ENCODE measurements around the gene PAK3.

PAK3 gene

GRCh38 chrX:111199505-111199904 is 103.5 kb downstream of the PAK3 start:
- H3K27ac ChIP-seq = no peak overlapping the region
- no peaks in the 10 kb centered on the region for H3K79me2 ChIP-seq (ENCODE audit: insufficient read depth, low read depth)
- no peak for TF ChIP-seq CTCF (conservative IDR thresholded peaks at IDR 0.05; ENCODE audit: low read depth, low read length)
- H3K9ac ChIP-seq = no peak overlapping the region
- no peaks in the 10 kb centered on the region for H3K36me3 ChIP-seq (ENCODE audit: insufficient read depth)
- H3K4me2 ChIP-seq = no peak overlapping the region
- no peak overlapping the region for H2AFZ ChIP-seq (ENCODE audit: low read depth)
- H3K4me3 ChIP-seq (IDR thresholded peaks at IDR 0.05; ENCODE audit: insufficient read depth, low read depth, low read length) = no peak overlapping the region
- H3K27me3 ChIP-seq (ENCODE audit: insufficient read depth, low read depth) = no peaks in the 10 kb centered on the region
- no peaks in the 10 kb centered on the region for H4K20me1 ChIP-seq (ENCODE audit: insufficient read depth)
- H3K4me1 ChIP-seq (ENCODE audit: low read depth, poor library complexity, severe bottlenecking) = no peaks in the 10 kb centered on the region

- Histone ChIP-seq H3K27me3 (ENCODE audit: insufficient read depth, low read depth) (no peaks in the 10 kb centered on the region), H3K79me2 (ENCODE audit: insufficient read depth, low read depth) (no peaks in the 10 kb centered on the region), H4K20me1 (ENCODE audit: insufficient read depth) (no peaks in the 10 kb centered on the region), H3K4me2 (no peak overlapping the region), H2AFZ (ENCODE audit: low read depth) (no peak overlapping the region), H3K4me1 (ENCODE audit: low read depth, poor library complexity, severe bottlenecking) (no peaks in the 10 kb centered on the region), H3K36me3 (ENCODE audit: insufficient read depth) (no peaks in the 10 kb centered on the region), H3K9ac (no peak overlapping the region), H3K27ac (no peak overlapping the region), H3K4me3 (IDR thresholded peaks at IDR 0.05; ENCODE audit: insufficient read depth, low read depth, low read length) (no peak overlapping the region)
- no peak for TF ChIP-seq CTCF (conservative IDR thresholded peaks at IDR 0.05; ENCODE audit: low read depth, low read length)
Observed at GRCh38 chrX:111200327-111200726, 104.3 kb downstream of the PAK3 start.

- Histone ChIP-seq H3K36me3 (ENCODE audit: insufficient read depth) (no peaks in the 10 kb centered on the region), H3K4me1 (ENCODE audit: low read depth, poor library complexity, severe bottlenecking) (no peaks in the 10 kb centered on the region), H3K27ac (no peak overlapping the region), H3K79me2 (ENCODE audit: insufficient read depth, low read depth) (no peaks in the 10 kb centered on the region), H3K4me2 (no peak overlapping the region), H2AFZ (ENCODE audit: low read depth) (no peak overlapping the region), H4K20me1 (ENCODE audit: insufficient read depth) (no peaks in the 10 kb centered on the region), H3K4me3 (IDR thresholded peaks at IDR 0.05; ENCODE audit: insufficient read depth, low read depth, low read length) (no peak overlapping the region), H3K27me3 (ENCODE audit: insufficient read depth, low read depth) (no peaks in the 10 kb centered on the region), H3K9ac (no peak overlapping the region)
- TF ChIP-seq CTCF (conservative IDR thresholded peaks at IDR 0.05; ENCODE audit: low read depth, low read length) = no peak
Observed at GRCh38 chrX:111207851-111208250, 111.9 kb downstream of the PAK3 start.

GRCh38 chrX:111216293-111216801 is 120.4 kb downstream of the PAK3 start:
- no peak overlapping the region for H3K4me2 ChIP-seq
- no peaks in the 10 kb centered on the region for H3K27me3 ChIP-seq (ENCODE audit: insufficient read depth, low read depth)
- H4K20me1 ChIP-seq (ENCODE audit: insufficient read depth) = no peaks in the 10 kb centered on the region
- H3K79me2 ChIP-seq (ENCODE audit: insufficient read depth, low read depth) = no peaks in the 10 kb centered on the region
- H2AFZ ChIP-seq (ENCODE audit: low read depth) = no peak overlapping the region
- no peaks in the 10 kb centered on the region for H3K4me1 ChIP-seq (ENCODE audit: low read depth, poor library complexity, severe bottlenecking)
- no peak overlapping the region for H3K9ac ChIP-seq
- no peaks in the 10 kb centered on the region for H3K36me3 ChIP-seq (ENCODE audit: insufficient read depth)
- TF ChIP-seq CTCF (conservative IDR thresholded peaks at IDR 0.05; ENCODE audit: low read depth, low read length) = no peak
- no peak overlapping the region for H3K4me3 ChIP-seq (IDR thresholded peaks at IDR 0.05; ENCODE audit: insufficient read depth, low read depth, low read length)
- no peak overlapping the region for H3K27ac ChIP-seq
